HepG2 (cell line): ENCODE results near the gene ICAM3.

ENCODE experiments used
- ATF3 ChIP-seq: sonication (generic); formaldehyde crosslinking; IDR thresholded peaks from 2 replicates; pipeline ENCODE4 v1.4.0; 2020; ENCODE audit warnings: missing genetic modification reagents
- RBM22 ChIP-seq: fragments of 200-400 bp; formaldehyde crosslinking; optimal IDR thresholded peaks from 2 replicates; pipeline ENCODE3; 2017; ENCODE audit warnings: mild to moderate bottlenecking, low read length, moderate library complexity

- TF ChIP-seq RBM22 (no peak), ATF3 (CRISPR knock-in tag) (no peak)
These were observed 22.8 kb upstream of the ICAM3 start for GRCh38 chr19:10362259-10362658.
